ENCODE results near the gene PIGS.

The PIGS gene

DNA sequence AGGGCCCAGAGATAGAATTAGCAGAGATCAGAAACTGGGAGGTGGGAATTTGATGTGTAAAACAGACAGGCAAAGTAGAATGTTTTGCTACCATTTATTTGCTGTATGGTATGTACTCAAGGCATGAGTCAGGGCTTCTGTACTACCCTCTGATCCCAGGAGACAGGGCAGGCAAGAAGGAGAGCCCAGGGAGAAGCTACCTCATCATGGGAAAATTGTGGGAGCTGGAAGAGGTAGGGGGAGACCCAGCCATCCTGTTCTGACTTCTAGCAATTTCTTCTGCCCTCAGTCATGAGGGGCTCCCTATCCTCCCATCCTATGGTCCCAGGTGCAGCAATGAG is 1.7 kb upstream of the PIGS start:
- no peak overlapping the region for H4K8ac ChIP-seq (ENCODE audit: low read depth, low read length)
- no peak overlapping the region for H3K18ac ChIP-seq (ENCODE audit: low read length)
- peaks cover 2% of the 10 kb centered on the region for H3K79me1 ChIP-seq (ENCODE audit: low read depth, low read length)
- H3K4me2 ChIP-seq (ENCODE audit: insufficient read depth, low read length, poor library complexity, severe bottlenecking), result no peak overlapping the region
- H2AFZ ChIP-seq (ENCODE audit: low read length), result no peak overlapping the region
- H2BK120ac ChIP-seq (ENCODE audit: low read depth, low read length), result no peak overlapping the region
- no peaks in the 10 kb centered on the region for H3K9me3 ChIP-seq (replicated peaks in 1 of 2; ENCODE audit: control insufficient read depth in 2 of 2, insufficient read depth in 1 of 2, low read depth in 1 of 2, low read length in 2 of 2)
- no peak overlapping the region for H3K27ac ChIP-seq (replicated peaks; ENCODE audit: low read length)
- peaks cover 2 to 7% of the 10 kb centered on the region in 2 donors for H3K4me1 ChIP-seq (ENCODE audit: control insufficient read depth in 2 of 2, insufficient read depth in 1 of 2, low read depth in 1 of 2, low read length in 2 of 2)
- no peak overlapping the region for H4K91ac ChIP-seq (ENCODE audit: low read depth, low read length, poor library complexity)
- no peak overlapping the region for H2AK5ac ChIP-seq (ENCODE audit: low read depth, low read length)
- H3K36me3 ChIP-seq (replicated peaks in 1 of 2; ENCODE audit: control insufficient read depth in 2 of 2, insufficient read depth in 2 of 2, low read length in 2 of 2), result peaks cover 9 to 25% of the 10 kb centered on the region in 2 donors
- H2BK15ac ChIP-seq (ENCODE audit: low read length), result no peak overlapping the region
- H2BK5ac ChIP-seq (ENCODE audit: low read length), result no peak overlapping the region
- no peak for DNase-seq (ENCODE audit: low spot score)
- no peak overlapping the region for H3K23ac ChIP-seq (ENCODE audit: low read depth, low read length, poor library complexity)
- no peak overlapping the region for H3K4me3 ChIP-seq (ENCODE audit: low read length in 2 of 2)
- no peak overlapping the region for H3K9ac ChIP-seq (ENCODE audit: low read depth, low read length, poor library complexity)
- H3K27me3 ChIP-seq (ENCODE audit: control insufficient read depth in 3 of 3, insufficient read depth in 3 of 3, low read depth in 1 of 3, low read length in 3 of 3), result peaks cover 0 to 9% (median 0%) of the 10 kb centered on the region in 3 experiments
- no peak overlapping the region for H3K4ac ChIP-seq (ENCODE audit: low read length)
- H2BK12ac ChIP-seq (ENCODE audit: low read length), result no peak overlapping the region
- H3K14ac ChIP-seq (ENCODE audit: low read length), result no peak overlapping the region

DNA sequence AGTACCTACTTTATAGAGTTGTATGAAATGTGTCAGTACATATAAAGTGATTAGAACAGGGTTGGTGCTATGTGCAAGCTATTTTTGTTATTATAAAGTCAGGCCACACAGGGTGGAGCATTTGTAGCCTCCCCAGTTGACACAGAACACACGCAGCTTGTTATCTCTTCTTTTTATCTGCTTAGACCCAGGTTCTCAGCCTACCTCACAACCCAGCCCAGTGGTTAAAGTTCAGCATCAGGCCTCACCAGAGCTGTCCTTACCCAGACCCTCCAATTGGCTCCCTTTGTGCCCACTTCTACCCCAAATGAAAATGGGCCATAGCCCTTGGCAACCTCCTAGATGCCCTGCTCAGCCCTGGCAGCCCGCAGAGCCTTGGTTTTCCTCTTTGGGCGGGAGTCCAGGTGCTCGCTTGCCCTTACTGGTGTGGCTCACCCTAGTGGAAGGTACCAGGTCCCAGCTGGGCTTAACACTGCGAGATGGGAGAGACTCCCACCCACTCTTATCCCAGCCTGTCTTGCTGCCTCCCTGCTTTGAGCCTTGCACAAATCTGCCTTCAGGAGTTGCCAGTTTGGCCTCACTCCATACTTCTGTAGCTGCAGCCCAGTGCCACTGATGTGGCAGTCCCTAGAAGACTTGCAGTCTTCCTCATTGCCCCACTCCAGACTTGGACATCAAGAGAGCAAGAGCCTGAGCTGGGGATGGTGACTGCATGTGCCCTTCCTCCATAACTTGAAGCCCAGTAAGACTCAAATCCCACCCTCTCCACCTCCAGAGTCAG is 1.1 kb upstream of the PIGS start:
- no peak overlapping the region for H4K91ac ChIP-seq (ENCODE audit: low read depth, low read length, poor library complexity)
- H3K4ac ChIP-seq (ENCODE audit: low read length), result no peak overlapping the region
- no CpG with 5 or more reads among the region's 5 CpGs for WGBS, 2 donors (ENCODE audit: extremely low coverage in 2 of 2, insufficient read length in 2 of 2, insufficient replicate concordance in 1 of 2)
- H2BK15ac ChIP-seq (ENCODE audit: low read length), result no peak overlapping the region
- H3K36me3 ChIP-seq (replicated peaks in 1 of 2; ENCODE audit: control insufficient read depth in 2 of 2, insufficient read depth in 2 of 2, low read length in 2 of 2), result peaks cover 5 to 23% of the 10 kb centered on the region in 2 donors
- H2BK12ac ChIP-seq (ENCODE audit: low read length), result no peak overlapping the region
- no peak overlapping the region for H3K27ac ChIP-seq (replicated peaks; ENCODE audit: low read length)
- H2AK5ac ChIP-seq (ENCODE audit: low read depth, low read length), result peak overlapping the region; percentile 57
- no peak overlapping the region for H3K4me2 ChIP-seq (ENCODE audit: insufficient read depth, low read length, poor library complexity, severe bottlenecking)
- no peak overlapping the region for H3K14ac ChIP-seq (ENCODE audit: low read length)
- H3K18ac ChIP-seq (ENCODE audit: low read length), result no peak overlapping the region
- peaks cover 2% of the 10 kb centered on the region for H3K79me1 ChIP-seq (ENCODE audit: low read depth, low read length)
- DNase-seq (ENCODE audit: low spot score), result no peak
- H3K9ac ChIP-seq (ENCODE audit: low read depth, low read length, poor library complexity), result no peak overlapping the region
- H4K8ac ChIP-seq (ENCODE audit: low read depth, low read length), result no peak overlapping the region
- no peak overlapping the region for H2BK5ac ChIP-seq (ENCODE audit: low read length)
- peaks cover 0 to 9% (median 0%) of the 10 kb centered on the region in 3 experiments for H3K27me3 ChIP-seq (ENCODE audit: control insufficient read depth in 3 of 3, insufficient read depth in 3 of 3, low read depth in 1 of 3, low read length in 3 of 3)
- peak overlapping the region; percentile 92 for H2AFZ ChIP-seq (ENCODE audit: low read length)
- peaks cover 2 to 7% of the 10 kb centered on the region in 2 donors for H3K4me1 ChIP-seq (ENCODE audit: control insufficient read depth in 2 of 2, insufficient read depth in 1 of 2, low read depth in 1 of 2, low read length in 2 of 2)
- peak overlapping the region; percentile 22 for H3K23ac ChIP-seq (ENCODE audit: low read depth, low read length, poor library complexity)
- no peaks in the 10 kb centered on the region for H3K9me3 ChIP-seq (replicated peaks in 1 of 2; ENCODE audit: control insufficient read depth in 2 of 2, insufficient read depth in 1 of 2, low read depth in 1 of 2, low read length in 2 of 2)
- H3K4me3 ChIP-seq (ENCODE audit: low read length in 2 of 2), result peak overlapping the region; percentile 24 to 70
- no peak overlapping the region for H2BK120ac ChIP-seq (ENCODE audit: low read depth, low read length)

GRCh38 chr17:28570716-28571360 is 486 bp downstream of the PIGS start:
- WGBS, 2 donors (ENCODE audit: extremely low coverage in 2 of 2, insufficient read length in 2 of 2, insufficient replicate concordance in 1 of 2), result no CpG with 5 or more reads among the region's 39 CpGs
- H3K18ac ChIP-seq (ENCODE audit: low read length), result peak overlapping the region; percentile 88
- H3K79me1 ChIP-seq (ENCODE audit: low read depth, low read length), result peaks cover 5% of the 10 kb centered on the region
- H3K9ac ChIP-seq (ENCODE audit: low read depth, low read length, poor library complexity), result peak overlapping the region; percentile 82
- no peak overlapping the region for H4K91ac ChIP-seq (ENCODE audit: low read depth, low read length, poor library complexity)
- H3K23ac ChIP-seq (ENCODE audit: low read depth, low read length, poor library complexity), result peak overlapping the region; percentile 83
- peak overlapping the region; percentile 6 for H4K8ac ChIP-seq (ENCODE audit: low read depth, low read length)
- H3K14ac ChIP-seq (ENCODE audit: low read length), result no peak overlapping the region
- H3K36me3 ChIP-seq (replicated peaks in 1 of 2; ENCODE audit: control insufficient read depth in 2 of 2, insufficient read depth in 2 of 2, low read length in 2 of 2), result peaks cover 0 to 21% of the 10 kb centered on the region in 2 donors
- no peaks in the 10 kb centered on the region for H3K9me3 ChIP-seq (replicated peaks in 1 of 2; ENCODE audit: control insufficient read depth in 2 of 2, insufficient read depth in 1 of 2, low read depth in 1 of 2, low read length in 2 of 2)
- no peak for DNase-seq (ENCODE audit: low spot score)
- H3K27me3 ChIP-seq (ENCODE audit: control insufficient read depth in 3 of 3, insufficient read depth in 3 of 3, low read depth in 1 of 3, low read length in 3 of 3), result peaks cover 0 to 7% (median 0%) of the 10 kb centered on the region in 3 experiments
- no peak overlapping the region for H3K4ac ChIP-seq (ENCODE audit: low read length)
- peak overlapping the region; percentile 86 for H3K4me2 ChIP-seq (ENCODE audit: insufficient read depth, low read length, poor library complexity, severe bottlenecking)
- H2BK12ac ChIP-seq (ENCODE audit: low read length), result no peak overlapping the region
- H3K27ac ChIP-seq (replicated peaks; ENCODE audit: low read length), result no peak overlapping the region
- H2BK120ac ChIP-seq (ENCODE audit: low read depth, low read length), result no peak overlapping the region
- peaks cover 0 to 2% of the 10 kb centered on the region in 2 donors for H3K4me1 ChIP-seq (ENCODE audit: control insufficient read depth in 2 of 2, insufficient read depth in 1 of 2, low read depth in 1 of 2, low read length in 2 of 2)
- peak overlapping the region; percentile 70 to 94 for H3K4me3 ChIP-seq (ENCODE audit: low read length in 2 of 2)
- peak overlapping the region; percentile 17 for H2AK5ac ChIP-seq (ENCODE audit: low read depth, low read length)
- no peak overlapping the region for H2BK15ac ChIP-seq (ENCODE audit: low read length)
- H2AFZ ChIP-seq (ENCODE audit: low read length), result peak overlapping the region; percentile 92
- no peak overlapping the region for H2BK5ac ChIP-seq (ENCODE audit: low read length)

GRCh38 chr17:28569446-28569845 is 1.9 kb downstream of the PIGS start:
- Histone ChIP-seq H3K36me3 (replicated peaks in 1 of 2; ENCODE audit: control insufficient read depth in 2 of 2, insufficient read depth in 2 of 2, low read length in 2 of 2) (peaks cover 0 to 15% of the 10 kb centered on the region in 2 donors), H2AFZ (ENCODE audit: low read length) (no peak overlapping the region), H4K91ac (ENCODE audit: low read depth, low read length, poor library complexity) (no peak overlapping the region), H3K14ac (ENCODE audit: low read length) (no peak overlapping the region), H3K4me2 (ENCODE audit: insufficient read depth, low read length, poor library complexity, severe bottlenecking) (no peak overlapping the region), H3K4me1 (ENCODE audit: control insufficient read depth in 2 of 2, insufficient read depth in 1 of 2, low read depth in 1 of 2, low read length in 2 of 2) (peaks cover 0 to 2% of the 10 kb centered on the region in 2 donors), H3K9me3 (replicated peaks in 1 of 2; ENCODE audit: control insufficient read depth in 2 of 2, insufficient read depth in 1 of 2, low read depth in 1 of 2, low read length in 2 of 2) (no peaks in the 10 kb centered on the region), H2BK120ac (ENCODE audit: low read depth, low read length) (no peak overlapping the region), H2BK5ac (ENCODE audit: low read length) (no peak overlapping the region), H3K27ac (replicated peaks; ENCODE audit: low read length) (no peak overlapping the region), H3K23ac (ENCODE audit: low read depth, low read length, poor library complexity) (no peak overlapping the region), H4K8ac (ENCODE audit: low read depth, low read length) (no peak overlapping the region), H3K9ac (ENCODE audit: low read depth, low read length, poor library complexity) (no peak overlapping the region), H2BK15ac (ENCODE audit: low read length) (no peak overlapping the region), H2AK5ac (ENCODE audit: low read depth, low read length) (no peak overlapping the region), H3K79me1 (ENCODE audit: low read depth, low read length) (peaks cover 5% of the 10 kb centered on the region), H3K4ac (ENCODE audit: low read length) (no peak overlapping the region), H2BK12ac (ENCODE audit: low read length) (no peak overlapping the region), H3K4me3 (ENCODE audit: low read length in 2 of 2) (no peak overlapping the region), H3K18ac (ENCODE audit: low read length) (no peak overlapping the region), H3K27me3 (ENCODE audit: control insufficient read depth in 3 of 3, insufficient read depth in 3 of 3, low read depth in 1 of 3, low read length in 3 of 3) (peaks cover 0 to 7% (median 0%) of the 10 kb centered on the region in 3 experiments)
- WGBS, 2 donors (ENCODE audit: extremely low coverage in 2 of 2, insufficient read length in 2 of 2, insufficient replicate concordance in 1 of 2), result no CpG with 5 or more reads among the region's 1 CpG
- no peak for DNase-seq (ENCODE audit: low spot score)

All from neuronal stem cell (in vitro differentiated cells).